Heart left ventricle (tissue), 16 donors: ENCODE data around the gene NTNG2. TPM values are rescaled to one million over a fixed set of nuclear protein-coding genes. Genes with fewer than 3 reads are reported as not detected.

ENCODE experiments used
- ATAC-seq, 4 donors: fragments of 200-7000 bp; cut with Tn5 transposase; one replicate each; pipeline ENCODE4 v1.9.1; 2020 to 2022; ENCODE audit warnings: moderate library complexity in 4 of 4, mild to moderate bottlenecking in 3 of 4, moderate number of reproducible peaks in 1 of 4
- DNase-seq, 5 donors: peaks; one replicate each; pipeline ENCODE4 v3.0.0-alpha.2; 2020
- H3K27ac ChIP-seq, 12 donors: fragments of 200-600 bp; sonication (generic) in 4 of 12; one replicate each; pipeline versions ENCODE4 v1.5.0 to v1.8.0; 2016 to 2022; ENCODE audit warnings: mild to moderate bottlenecking in 2 of 12
- H3K27me3 ChIP-seq, 9 donors: fragments of 200-600 bp; sonication (generic) in 2 of 9; one replicate each; pipeline versions ENCODE4 v1.5.1 to v1.8.0; 2016 to 2022; ENCODE audit warnings: mild to moderate bottlenecking in 3 of 9
- H3K36me3 ChIP-seq, 9 donors: fragments of 200-600 bp; sonication (generic) in 2 of 9; one replicate each; pipeline versions ENCODE4 v1.5.0 to v1.8.0; 2018 to 2022; ENCODE audit warnings: mild to moderate bottlenecking in 2 of 9
- H3K4me1 ChIP-seq, 12 donors: fragments of 200-600 bp; sonication (generic) in 4 of 12; one replicate each; pipeline versions ENCODE4 v1.5.0 to v1.8.0; 2016 to 2022; ENCODE audit warnings: mild to moderate bottlenecking in 3 of 12
- H3K4me3 ChIP-seq, 12 donors: fragments of 200-600 bp; sonication (generic) in 4 of 12; one replicate each; pipeline versions ENCODE4 v1.5.0 to v1.8.0; 2017 to 2022; ENCODE audit warnings: mild to moderate bottlenecking in 9 of 12, moderate library complexity in 4 of 12
- H3K9me3 ChIP-seq, 12 donors: fragments of 200-600 bp; sonication (generic) in 4 of 12; one replicate each; pipeline versions ENCODE4 v1.5.0 to v1.8.0; 2016 to 2022; ENCODE audit warnings: mild to moderate bottlenecking in 1 of 12
- CTCF ChIP-seq, 12 donors: fragments of 200-600 bp; sonication (generic) in 4 of 12; IDR thresholded peaks; one replicate each; pipeline versions ENCODE4 v1.5.0 to v1.8.0; 2018 to 2022; ENCODE audit warnings: antibody characterized with exemption in 12 of 12, mild to moderate bottlenecking in 5 of 12
- POLR2A ChIP-seq, 2 donors: fragments of 450-650 bp; IDR thresholded peaks; one replicate each; pipeline ENCODE4 v1.6.1; 2017; ENCODE audit warnings: antibody characterized with exemption in 2 of 2, mild to moderate bottlenecking in 2 of 2, moderate library complexity in 2 of 2
- WGBS, 4 donors: extraction: QIAGEN DNeasy Blood & Tissue Kit in 2 of 4; methylation state at CpG; one replicate each; pipeline versions ENCODE4 v1.1.5 to v1.1.7; 2013 to 2018; 5-methylcytosine and 5-hydroxymethylcytosine counted together
- intact Hi-C, 10 donors: fragments of 100-400 bp; cut with DNase I; formaldehyde crosslinking; loops; one replicate each; pipeline versions ENCODE4 v1.11.1 to v1.14.2; 2022
- polyA plus RNA-seq, 2 donors: library from polyadenylated mRNA; stranded (reverse); fragments of 200-250 nt; gene quantifications; one replicate each; pipeline ENCODE4 v1.2.3, GENCODE V29; 2013
- total RNA-seq, 9 donors: library from RNA; depleted of rRNA in 2 of 9; stranded (reverse); fragments of >200 nt in 2 of 9; fragmentation: NEBNext Ultra II Directional in 3 of 9; extraction: Animal tissue kit (Norgen Biotek cat#: 25700) in 3 of 9; gene quantifications; one replicate each; pipeline versions ENCODE4 v1.1.0 to v1.2.4, GENCODE V29; 2016 to 2023
- donor health status: ischemic (EF 13 %, LVEDD 7.1; RV severe dilation, severe dysfunction).
- donor health status: healthy with polysubstance abuse.
- donor health status: DM: no; HTN: yes; CAD: no.
- donor health status: DM: no; HTN: no; CAD: no.
- donor health status: ischemic (EF 25% LVEDD 6.9; RV normal size, moderate dysfunction).
- donor health status: ischemic (EF 25% LVEDD 5.7; RV mildly dilated, moderate dysfunction).
- donor health status: healthy.
- donor health status: DM: yes; HTN: yes; CAD: no.
- donor health status: ischemic (EF 35%, LVEDD 5.7; RV mildly dilated, moderate dysfunction).
- donor health status: nonischemic (EF 11% LVEDD 7.7; RV severe dilation, severe dysfunction).
- donor health status: DM: yes; HTN: yes; CAD: no.
- donor health status: PGD.
- donor health status: ischemic (EF 29% LVEDD 5.4; RV normal size, mild dysfunction).
- donor health status: nonischemic (EF 23%, LVEDD 6.1; RV moderate dilation, normal function).

NTNG2 gene
- total and polyA plus RNA-seq, 11 donors: 0.28 to 4.1 (median 2.2) TPM

- DNase-seq: peak in 1 of 5 donors; percentile 58
- Histone ChIP-seq H3K9me3 (no peaks in the 10 kb centered on the region), H3K27me3 (peaks cover 0 to 10% (median 0%) of the 10 kb centered on the region in 9 donors), H3K27ac (peak overlapping the region in 6 of 12 donors; percentile 0 to 56 (median 39)), H3K4me3 (peak overlapping the region; percentile 43 to 75 (median 63)), H3K36me3 (no peaks in the 10 kb centered on the region), H3K4me1 (peaks cover 0 to 48% (median 16%) of the 10 kb centered on the region in 12 donors)
- intact Hi-C loops: no loop called here
- 1 to 4% (median 2%) methylated on average over 40 to 81 of the region's 81 CpGs for WGBS, 4 donors
- no peak for TF ChIP-seq CTCF (IDR thresholded peaks at IDR 0.05)
- no peak for TF ChIP-seq POLR2A (IDR thresholded peaks at IDR 0.05)
- ATAC-seq: no peak
These were observed 80.2 kb downstream of the NTNG2 start for GRCh38 chr9:132241840-132242620.

- Histone ChIP-seq H3K4me3 (peak overlapping the region; percentile 43 to 75 (median 63)), H3K4me1 (peaks cover 0 to 44% (median 14%) of the 10 kb centered on the region in 12 donors), H3K36me3 (no peaks in the 10 kb centered on the region), H3K9me3 (no peaks in the 10 kb centered on the region), H3K27ac (peak overlapping the region in 5 of 12 donors; percentile 0 to 50 (median 38)), H3K27me3 (peaks cover 0 to 10% (median 0%) of the 10 kb centered on the region in 9 donors)
- DNase-seq (no peak), ATAC-seq (no peak)
- 21 to 33% (median 26%) methylated on average over 18 of the region's 18 CpGs for WGBS, 4 donors
- intact Hi-C loops: no loop called here
- TF ChIP-seq CTCF (IDR thresholded peaks at IDR 0.05): peak in 1 of 12 donors; percentile 7
- no peak for TF ChIP-seq POLR2A (IDR thresholded peaks at IDR 0.05)
These were observed 80.8 kb downstream of the NTNG2 start for GRCh38 chr9:132242621-132243155.

GRCh38 chr9:132243156-132244074 lies 81.6 kb downstream of the NTNG2 start:
- DNase-seq (no peak), ATAC-seq (no peak)
- 88 to 91% (median 89%) methylated on average over 13 to 19 of the region's 19 CpGs for WGBS, 4 donors
- H3K27me3 ChIP-seq: peaks cover 0 to 10% (median 0%) of the 10 kb centered on the region in 9 donors
- intact Hi-C loops: no loop called here
- no peak for TF ChIP-seq POLR2A (IDR thresholded peaks at IDR 0.05)
- no peak for TF ChIP-seq CTCF (IDR thresholded peaks at IDR 0.05)
- peak overlapping the region in 3 of 12 donors; percentile 63 to 75 (median 67) for H3K4me3 ChIP-seq
- no peaks in the 10 kb centered on the region for H3K9me3 ChIP-seq
- peaks cover 0 to 44% (median 14%) of the 10 kb centered on the region in 12 donors for H3K4me1 ChIP-seq
- no peak overlapping the region for H3K27ac ChIP-seq
- no peaks in the 10 kb centered on the region for H3K36me3 ChIP-seq
